ENCODE results near the gene FFAR2. TPM values are rescaled to one million over a fixed set of nuclear protein-coding genes. Genes with fewer than 3 reads are reported as not detected.

Gene FFAR2
- total RNA-seq, 1 experiment from 2014 or later: not detected

GRCh38 chr19:35432911-35433310, 15.1 kb upstream of the FFAR2 start:
- Histone ChIP-seq H3K4me2 (ENCODE audit: insufficient read depth, insufficient read length, low read length) (no peak overlapping the region), H2BK5ac (ENCODE audit: insufficient read length, low read length) (no peak overlapping the region), H3T11ph (ENCODE audit: low read length) (no peak overlapping the region), H3K23me2 (ENCODE audit: insufficient read length, low read depth, low read length, poor library complexity, severe bottlenecking) (no peaks in the 10 kb centered on the region), H2BK120ac (ENCODE audit: low read depth, low read length, poor library complexity, severe bottlenecking) (no peak overlapping the region), H3K9ac (ENCODE audit: extremely low read depth, insufficient read length, low read length) (no peak overlapping the region), H3K27me3 (ENCODE audit: insufficient read depth, low read length) (no peaks in the 10 kb centered on the region), H4K8ac (replicated peaks; ENCODE audit: insufficient read length, low read depth, low read length) (no peak overlapping the region), H2AFZ (ENCODE audit: low read length) (no peak overlapping the region), H3K23ac (ENCODE audit: insufficient read length, low read depth, low read length) (no peak overlapping the region), H3K18ac (ENCODE audit: insufficient read length, low read depth, low read length) (no peak overlapping the region), H2BK15ac (ENCODE audit: low read depth, low read length) (no peak overlapping the region), H2BK12ac (ENCODE audit: insufficient read length, low read depth, low read length) (no peak overlapping the region), H4K5ac (ENCODE audit: insufficient read length, low read depth, low read length) (no peak overlapping the region), H3K27ac (ENCODE audit: insufficient read length, low read depth, low read length) (no peak overlapping the region), H3K14ac (ENCODE audit: insufficient read depth, low read length) (no peak overlapping the region), H4K20me1 (ENCODE audit: control insufficient read depth, insufficient read depth, insufficient read length) (no peaks in the 10 kb centered on the region), H3K79me2 (ENCODE audit: insufficient read depth, low read length) (no peaks in the 10 kb centered on the region), H4K91ac (ENCODE audit: insufficient read length, low read depth, low read length) (no peak overlapping the region), H3K4me1 (ENCODE audit: insufficient read depth, low read length) (no peaks in the 10 kb centered on the region), H2BK20ac (ENCODE audit: low read depth, low read length, poor library complexity, severe bottlenecking) (no peak overlapping the region), H3K4ac (ENCODE audit: low read depth, low read length) (no peak overlapping the region), H3K9me3 (ENCODE audit: control insufficient read depth, low read depth, low read length) (no peaks in the 10 kb centered on the region), H3K79me1 (ENCODE audit: insufficient read depth, low read depth, low read length, poor library complexity, severe bottlenecking) (no peaks in the 10 kb centered on the region), H2AK5ac (ENCODE audit: insufficient read length, low read length) (no peak overlapping the region), H3K56ac (ENCODE audit: insufficient read length, low read depth, low read length) (no peak overlapping the region)
- WGBS (ENCODE audit: extremely low coverage, insufficient read length, low lambda C conversion rate): no CpG with 5 or more reads among the region's 9 CpGs
- peaks cover 0 to 8% of the 10 kb centered on the region in 2 experiments; a peak in 3 of 5 replicates for H3K9me3 Mint-ChIP-seq
- DNase-seq: no peak
- no peak overlapping the region; a peak in 1 of 7 replicates for H3K27ac Mint-ChIP-seq
- H3K4me1 Mint-ChIP-seq: peaks cover 5 to 6% of the 10 kb centered on the region in 2 experiments; a peak in 3 of 4 replicates
- H3K4me3 Mint-ChIP-seq: no peak overlapping the region
- H3K36me3 Mint-ChIP-seq (ENCODE audit: insufficient read depth in 1 of 3, low read depth in 3 of 3): no peaks in the 10 kb centered on the region; a peak in 2 of 7 replicates
- peaks cover 60% of the 10 kb centered on the region for H3K27me3 Mint-ChIP-seq (ENCODE audit: low read depth)
- no peak for TF ChIP-seq CTCF (conservative IDR thresholded peaks at IDR 0.05)

All from H9 (cell line).